ENCODE results near the gene PRDM11.

Gene PRDM11

GRCh38 chr11:45279645-45280044 lies 133.2 kb downstream of the PRDM11 start:
- in situ Hi-C loops (cut with MboI; ENCODE audit: low sequenced_read_pairs, unreplicated experiment): loop anchor here (25.0 kb wide), 1 partner anchor 342 kb away; no protein-coding TSS in a partner anchor
- DNase-seq (ENCODE audit: low spot score): no peak
- TF ChIP-seq CTCF (IDR thresholded peaks at IDR 0.05; ENCODE audit: borderline replicate concordance, control extremely low read depth, extremely low read depth, insufficient read depth, missing control alignments): no peak

GRCh38 chr11:45280449-45280848 lies 134.0 kb downstream of the PRDM11 start:
- TF ChIP-seq CTCF (IDR thresholded peaks at IDR 0.05; ENCODE audit: borderline replicate concordance, control extremely low read depth, extremely low read depth, insufficient read depth, missing control alignments): no peak
- no peak for DNase-seq (ENCODE audit: low spot score)
- in situ Hi-C loops (cut with MboI; ENCODE audit: low sequenced_read_pairs, unreplicated experiment): loop anchor here (25.0 kb wide), 1 partner anchor 343 kb away; no protein-coding TSS in a partner anchor

- in situ Hi-C loops (cut with MboI; ENCODE audit: low sequenced_read_pairs, unreplicated experiment): loop anchor here (25.0 kb wide), 1 partner anchor 345 kb away; no protein-coding TSS in a partner anchor
- DNase-seq (ENCODE audit: low spot score): no peak
- TF ChIP-seq CTCF (IDR thresholded peaks at IDR 0.05; ENCODE audit: borderline replicate concordance, control extremely low read depth, extremely low read depth, insufficient read depth, missing control alignments): no peak
Measured at GRCh38 chr11:45282081-45282480, 135.6 kb downstream of the PRDM11 start.
